ENCODE measurements around the gene RIMS4.

RIMS4 gene

GRCh38 chr20:44790638-44791393 is 19.5 kb downstream of the RIMS4 start:
- no peak for DNase-seq (ENCODE audit: low read depth)
- no peak for TF ChIP-seq CTCF (IDR thresholded peaks at IDR 0.05; ENCODE audit: control insufficient read depth, extremely low read depth, insufficient read depth)
- H3K4me3 ChIP-seq (ENCODE audit: low read depth, low read length): no peak overlapping the region

GRCh38 chr20:44788706-44789456 is 21.5 kb downstream of the RIMS4 start:
- TF ChIP-seq CTCF (IDR thresholded peaks at IDR 0.05; ENCODE audit: control insufficient read depth, extremely low read depth, insufficient read depth): no peak
- DNase-seq (ENCODE audit: low read depth): no peak
- no peak overlapping the region for H3K4me3 ChIP-seq (ENCODE audit: low read depth, low read length)

GRCh38 chr20:44787299-44787698 is 23.0 kb downstream of the RIMS4 start:
- H3K4me3 ChIP-seq (ENCODE audit: low read depth, low read length): no peak overlapping the region
- no peak for TF ChIP-seq CTCF (IDR thresholded peaks at IDR 0.05; ENCODE audit: control insufficient read depth, extremely low read depth, insufficient read depth)
- no peak for DNase-seq (ENCODE audit: low read depth)

GRCh38 chr20:44785768-44786167 is 24.6 kb downstream of the RIMS4 start:
- H3K4me3 ChIP-seq (ENCODE audit: low read depth, low read length): no peak overlapping the region
- peak; percentile 11; the same call in 1 of the 2 replicates for TF ChIP-seq CTCF (IDR thresholded peaks at IDR 0.05; ENCODE audit: control insufficient read depth, extremely low read depth, insufficient read depth)
- DNase-seq (ENCODE audit: low read depth): no peak

GRCh38 chr20:44784688-44785087 is 25.7 kb downstream of the RIMS4 start:
- no peak for DNase-seq (ENCODE audit: low read depth)
- no peak for TF ChIP-seq CTCF (IDR thresholded peaks at IDR 0.05; ENCODE audit: control insufficient read depth, extremely low read depth, insufficient read depth)
- H3K4me3 ChIP-seq (ENCODE audit: low read depth, low read length): no peak overlapping the region

- DNase-seq (ENCODE audit: low read depth): no peak
Observed at GRCh38 chr20:44781791-44782190, 28.6 kb downstream of the RIMS4 start.

More at GRCh38 chr20:44781791-44782190, 28.6 kb downstream of the RIMS4 start:
- no peak overlapping the region for H3K4me3 ChIP-seq (ENCODE audit: low read depth, low read length)
- TF ChIP-seq CTCF (IDR thresholded peaks at IDR 0.05; ENCODE audit: control insufficient read depth, extremely low read depth, insufficient read depth): no peak
